SK-N-DZ (cell line): ENCODE measurements around the gene HSPG2.

Experiments
- DNase-seq: peaks from one replicate; pipeline ENCODE4 v3.0.0-alpha.2; 2015; ENCODE audit warnings: low spot score

The HSPG2 gene

GRCh38 chr1:21863981-21864380, 73.1 kb downstream of the HSPG2 start:
- DNase-seq, result no peak

GRCh38 chr1:21861602-21862429, 75.3 kb downstream of the HSPG2 start:
- DNase-seq, result no peak

- no peak for DNase-seq
These were observed 76.1 kb downstream of the HSPG2 start for GRCh38 chr1:21860971-21861370.

- no peak for DNase-seq
These were observed 77.4 kb downstream of the HSPG2 start for GRCh38 chr1:21859669-21860179.

- no peak for DNase-seq
These were observed 79.1 kb downstream of the HSPG2 start for GRCh38 chr1:21857840-21858670.

- DNase-seq, result no peak
These were observed 79.8 kb downstream of the HSPG2 start for GRCh38 chr1:21857142-21857839.

GRCh38 chr1:21855257-21856096, 81.6 kb downstream of the HSPG2 start:
- DNase-seq, result no peak

- DNase-seq, result no peak
These were observed 82.4 kb downstream of the HSPG2 start for GRCh38 chr1:21854751-21855131.

- no peak for DNase-seq
These were observed 82.9 kb downstream of the HSPG2 start for GRCh38 chr1:21854090-21854750.

GRCh38 chr1:21853131-21853427, 84.0 kb downstream of the HSPG2 start:
- DNase-seq, result no peak

GRCh38 chr1:21852282-21853130, 84.6 kb downstream of the HSPG2 start:
- no peak for DNase-seq

- DNase-seq, result no peak
These were observed 85.5 kb downstream of the HSPG2 start for GRCh38 chr1:21851430-21852250.

- no peak for DNase-seq
These were observed 87.1 kb downstream of the HSPG2 start for GRCh38 chr1:21849909-21850576.

GRCh38 chr1:21848524-21849174, 88.5 kb downstream of the HSPG2 start:
- no peak for DNase-seq

- no peak for DNase-seq
These were observed 89.6 kb downstream of the HSPG2 start for GRCh38 chr1:21847223-21848205.
